K562 (cell line): ENCODE measurements around the gene HMCES.

Experiments used
- CHD4 ChIP-seq: fragments of 200-600 bp; sonication (generic); IDR thresholded peaks from 3 replicates; pipeline ENCODE4 v1.6.1; 2012; ENCODE audit warnings: low read depth, mild to moderate bottlenecking, mixed read lengths, low read length, inconsistent platforms; ENCODE audit not compliant: insufficient read depth, insufficient replicate concordance, poor library complexity, severe bottlenecking
- EP300 ChIP-seq: IDR thresholded peaks from 2 replicates; pipeline ENCODE4 v1.6.1; 2012; ENCODE audit warnings: low read length, improper control_type of control experiment
- EZH2 ChIP-seq: IDR thresholded peaks from 2 replicates; pipeline ENCODE4 v1.6.1; 2012; ENCODE audit warnings: low read depth, mild to moderate bottlenecking, inconsistent platforms, low read length, borderline replicate concordance
- KLF6 ChIP-seq: fragments of 250-450 bp; sonication (Bioruptor Pico); IDR thresholded peaks from 2 replicates; pipeline ENCODE4 v1.4.0; 2020; ENCODE audit warnings: mild to moderate bottlenecking, moderate library complexity, borderline replicate concordance
- NCOA1 ChIP-seq: fragments of 450-650 bp; IDR thresholded peaks from 2 replicates; pipeline ENCODE4 v1.6.1; 2016; ENCODE audit warnings: low read depth
- PHTF2 ChIP-seq: fragments of 250-450 bp; sonication (Bioruptor Pico); IDR thresholded peaks from 2 replicates; pipeline ENCODE4 v1.5.0; 2021; ENCODE audit warnings: mild to moderate bottlenecking
- POLR2B ChIP-seq: fragments of 450-650 bp; IDR thresholded peaks from 2 replicates; pipeline ENCODE4 v1.6.1; 2018; ENCODE audit warnings: low read depth; ENCODE audit not compliant: partially characterized antibody
- ZKSCAN3 ChIP-seq: fragments of 250-450 bp; sonication (Bioruptor Pico); IDR thresholded peaks from 2 replicates; pipeline ENCODE4 v1.4.0; 2020
- ZNF24 ChIP-seq: fragments of 450-650 bp; IDR thresholded peaks from 2 replicates; pipeline ENCODE4 v1.6.1; 2016
- ZNF253 ChIP-seq: fragments of 250-450 bp; sonication (Bioruptor Pico); conservative IDR thresholded peaks from 2 replicates; pipeline ENCODE4 v1.6.1; 2021; ENCODE audit warnings: mild to moderate bottlenecking
- TF ChIP-seq, protein P1 (sequence below), 2 experiments: fragments of 450-650 bp; formaldehyde crosslinking in 1 of 2; IDR thresholded peaks; 2 replicates each; pipeline versions ENCODE4 v1.4.0 to v1.6.1; 2014 to 2020; ENCODE audit warnings: mild to moderate bottlenecking in 2 of 2, borderline replicate concordance in 1 of 2, low read depth in 1 of 2
- TF ChIP-seq, protein P2 (sequence below), 3 experiments: IDR thresholded peaks in 2 of 3; conservative IDR thresholded peaks in 1 of 3; 2 replicates each; pipeline ENCODE4 v1.5.1; 2011 to 2012; ENCODE audit warnings: low read length in 3 of 3, mild to moderate bottlenecking in 3 of 3, control low read depth in 2 of 3, improper control_type of control experiment in 1 of 3, inconsistent platforms in 1 of 3, low read depth in 1 of 3, mixed read lengths in 1 of 3, moderate library complexity in 1 of 3; ENCODE audit not compliant: insufficient read depth in 2 of 3
- TF ChIP-seq, protein P3 (sequence below): fragments of 200-800 bp; sonication (Bioruptor generic); IDR thresholded peaks from 2 replicates; pipeline ENCODE4 v1.6.1; 2016; ENCODE audit warnings: missing genetic modification characterization, missing compliant biosample characterization
- TF ChIP-seq, protein P4 (sequence below): IDR thresholded peaks from 2 replicates; pipeline ENCODE4 v1.6.1; 2012; ENCODE audit warnings: low read depth, low read length, improper control_type of control experiment, borderline replicate concordance

DNA sequence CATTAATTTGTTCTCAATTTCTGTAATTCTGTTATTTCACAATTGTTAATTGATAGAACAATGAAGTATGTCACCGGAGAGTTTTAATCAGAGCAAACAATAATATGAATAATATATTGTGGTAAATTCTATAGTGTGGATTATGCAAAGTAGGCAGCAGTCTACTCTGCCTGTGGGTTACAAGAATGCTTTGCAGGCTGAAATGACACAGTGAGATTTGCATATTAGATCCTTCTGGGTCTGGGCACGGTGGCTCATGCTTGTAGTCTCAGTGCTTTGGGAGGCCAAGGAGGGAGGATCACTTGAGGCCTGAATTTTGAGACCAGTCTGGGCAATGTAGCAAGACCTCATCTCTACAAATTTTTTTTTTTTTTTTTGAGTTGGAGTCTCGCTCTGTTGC lies 16.8 kb upstream of the HMCES start:
- TF ChIP-seq, protein P1, sequence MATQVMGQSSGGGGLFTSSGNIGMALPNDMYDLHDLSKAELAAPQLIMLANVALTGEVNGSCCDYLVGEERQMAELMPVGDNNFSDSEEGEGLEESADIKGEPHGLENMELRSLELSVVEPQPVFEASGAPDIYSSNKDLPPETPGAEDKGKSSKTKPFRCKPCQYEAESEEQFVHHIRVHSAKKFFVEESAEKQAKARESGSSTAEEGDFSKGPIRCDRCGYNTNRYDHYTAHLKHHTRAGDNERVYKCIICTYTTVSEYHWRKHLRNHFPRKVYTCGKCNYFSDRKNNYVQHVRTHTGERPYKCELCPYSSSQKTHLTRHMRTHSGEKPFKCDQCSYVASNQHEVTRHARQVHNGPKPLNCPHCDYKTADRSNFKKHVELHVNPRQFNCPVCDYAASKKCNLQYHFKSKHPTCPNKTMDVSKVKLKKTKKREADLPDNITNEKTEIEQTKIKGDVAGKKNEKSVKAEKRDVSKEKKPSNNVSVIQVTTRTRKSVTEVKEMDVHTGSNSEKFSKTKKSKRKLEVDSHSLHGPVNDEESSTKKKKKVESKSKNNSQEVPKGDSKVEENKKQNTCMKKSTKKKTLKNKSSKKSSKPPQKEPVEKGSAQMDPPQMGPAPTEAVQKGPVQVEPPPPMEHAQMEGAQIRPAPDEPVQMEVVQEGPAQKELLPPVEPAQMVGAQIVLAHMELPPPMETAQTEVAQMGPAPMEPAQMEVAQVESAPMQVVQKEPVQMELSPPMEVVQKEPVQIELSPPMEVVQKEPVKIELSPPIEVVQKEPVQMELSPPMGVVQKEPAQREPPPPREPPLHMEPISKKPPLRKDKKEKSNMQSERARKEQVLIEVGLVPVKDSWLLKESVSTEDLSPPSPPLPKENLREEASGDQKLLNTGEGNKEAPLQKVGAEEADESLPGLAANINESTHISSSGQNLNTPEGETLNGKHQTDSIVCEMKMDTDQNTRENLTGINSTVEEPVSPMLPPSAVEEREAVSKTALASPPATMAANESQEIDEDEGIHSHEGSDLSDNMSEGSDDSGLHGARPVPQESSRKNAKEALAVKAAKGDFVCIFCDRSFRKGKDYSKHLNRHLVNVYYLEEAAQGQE (IDR thresholded peaks at IDR 0.05; ENCODE audit: borderline replicate concordance) = no peak
- TF ChIP-seq, protein P1 (CRISPR knock-in tag; IDR thresholded peaks at IDR 0.05; ENCODE audit: low read depth) = no peak
- TF ChIP-seq ZNF253 (CRISPR knock-in tag) (no peak), CHD4 (no peak), EP300 (no peak), ZNF24 (no peak), NCOA1 (no peak), PHTF2 (CRISPR knock-in tag) (no peak), EZH2 (no peak), ZKSCAN3 (CRISPR knock-in tag) (no peak), KLF6 (CRISPR knock-in tag) (no peak), POLR2B (no peak)
- TF ChIP-seq, protein P2, sequence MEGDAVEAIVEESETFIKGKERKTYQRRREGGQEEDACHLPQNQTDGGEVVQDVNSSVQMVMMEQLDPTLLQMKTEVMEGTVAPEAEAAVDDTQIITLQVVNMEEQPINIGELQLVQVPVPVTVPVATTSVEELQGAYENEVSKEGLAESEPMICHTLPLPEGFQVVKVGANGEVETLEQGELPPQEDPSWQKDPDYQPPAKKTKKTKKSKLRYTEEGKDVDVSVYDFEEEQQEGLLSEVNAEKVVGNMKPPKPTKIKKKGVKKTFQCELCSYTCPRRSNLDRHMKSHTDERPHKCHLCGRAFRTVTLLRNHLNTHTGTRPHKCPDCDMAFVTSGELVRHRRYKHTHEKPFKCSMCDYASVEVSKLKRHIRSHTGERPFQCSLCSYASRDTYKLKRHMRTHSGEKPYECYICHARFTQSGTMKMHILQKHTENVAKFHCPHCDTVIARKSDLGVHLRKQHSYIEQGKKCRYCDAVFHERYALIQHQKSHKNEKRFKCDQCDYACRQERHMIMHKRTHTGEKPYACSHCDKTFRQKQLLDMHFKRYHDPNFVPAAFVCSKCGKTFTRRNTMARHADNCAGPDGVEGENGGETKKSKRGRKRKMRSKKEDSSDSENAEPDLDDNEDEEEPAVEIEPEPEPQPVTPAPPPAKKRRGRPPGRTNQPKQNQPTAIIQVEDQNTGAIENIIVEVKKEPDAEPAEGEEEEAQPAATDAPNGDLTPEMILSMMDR (IDR thresholded peaks at IDR 0.05 in 2 of 3, conservative IDR thresholded peaks at IDR 0.05 in 1 of 3; ENCODE audit: insufficient read depth in 2 of 3, low read depth in 1 of 3, low read length in 3 of 3) = no peak
- TF ChIP-seq, protein P3, sequence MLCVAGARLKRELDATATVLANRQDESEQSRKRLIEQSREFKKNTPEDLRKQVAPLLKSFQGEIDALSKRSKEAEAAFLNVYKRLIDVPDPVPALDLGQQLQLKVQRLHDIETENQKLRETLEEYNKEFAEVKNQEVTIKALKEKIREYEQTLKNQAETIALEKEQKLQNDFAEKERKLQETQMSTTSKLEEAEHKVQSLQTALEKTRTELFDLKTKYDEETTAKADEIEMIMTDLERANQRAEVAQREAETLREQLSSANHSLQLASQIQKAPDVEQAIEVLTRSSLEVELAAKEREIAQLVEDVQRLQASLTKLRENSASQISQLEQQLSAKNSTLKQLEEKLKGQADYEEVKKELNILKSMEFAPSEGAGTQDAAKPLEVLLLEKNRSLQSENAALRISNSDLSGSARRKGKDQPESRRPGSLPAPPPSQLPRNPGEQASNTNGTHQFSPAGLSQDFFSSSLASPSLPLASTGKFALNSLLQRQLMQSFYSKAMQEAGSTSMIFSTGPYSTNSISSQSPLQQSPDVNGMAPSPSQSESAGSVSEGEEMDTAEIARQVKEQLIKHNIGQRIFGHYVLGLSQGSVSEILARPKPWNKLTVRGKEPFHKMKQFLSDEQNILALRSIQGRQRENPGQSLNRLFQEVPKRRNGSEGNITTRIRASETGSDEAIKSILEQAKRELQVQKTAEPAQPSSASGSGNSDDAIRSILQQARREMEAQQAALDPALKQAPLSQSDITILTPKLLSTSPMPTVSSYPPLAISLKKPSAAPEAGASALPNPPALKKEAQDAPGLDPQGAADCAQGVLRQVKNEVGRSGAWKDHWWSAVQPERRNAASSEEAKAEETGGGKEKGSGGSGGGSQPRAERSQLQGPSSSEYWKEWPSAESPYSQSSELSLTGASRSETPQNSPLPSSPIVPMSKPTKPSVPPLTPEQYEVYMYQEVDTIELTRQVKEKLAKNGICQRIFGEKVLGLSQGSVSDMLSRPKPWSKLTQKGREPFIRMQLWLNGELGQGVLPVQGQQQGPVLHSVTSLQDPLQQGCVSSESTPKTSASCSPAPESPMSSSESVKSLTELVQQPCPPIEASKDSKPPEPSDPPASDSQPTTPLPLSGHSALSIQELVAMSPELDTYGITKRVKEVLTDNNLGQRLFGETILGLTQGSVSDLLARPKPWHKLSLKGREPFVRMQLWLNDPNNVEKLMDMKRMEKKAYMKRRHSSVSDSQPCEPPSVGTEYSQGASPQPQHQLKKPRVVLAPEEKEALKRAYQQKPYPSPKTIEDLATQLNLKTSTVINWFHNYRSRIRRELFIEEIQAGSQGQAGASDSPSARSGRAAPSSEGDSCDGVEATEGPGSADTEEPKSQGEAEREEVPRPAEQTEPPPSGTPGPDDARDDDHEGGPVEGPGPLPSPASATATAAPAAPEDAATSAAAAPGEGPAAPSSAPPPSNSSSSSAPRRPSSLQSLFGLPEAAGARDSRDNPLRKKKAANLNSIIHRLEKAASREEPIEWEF (CRISPR knock-in tag) = no peak
- TF ChIP-seq, protein P4, sequence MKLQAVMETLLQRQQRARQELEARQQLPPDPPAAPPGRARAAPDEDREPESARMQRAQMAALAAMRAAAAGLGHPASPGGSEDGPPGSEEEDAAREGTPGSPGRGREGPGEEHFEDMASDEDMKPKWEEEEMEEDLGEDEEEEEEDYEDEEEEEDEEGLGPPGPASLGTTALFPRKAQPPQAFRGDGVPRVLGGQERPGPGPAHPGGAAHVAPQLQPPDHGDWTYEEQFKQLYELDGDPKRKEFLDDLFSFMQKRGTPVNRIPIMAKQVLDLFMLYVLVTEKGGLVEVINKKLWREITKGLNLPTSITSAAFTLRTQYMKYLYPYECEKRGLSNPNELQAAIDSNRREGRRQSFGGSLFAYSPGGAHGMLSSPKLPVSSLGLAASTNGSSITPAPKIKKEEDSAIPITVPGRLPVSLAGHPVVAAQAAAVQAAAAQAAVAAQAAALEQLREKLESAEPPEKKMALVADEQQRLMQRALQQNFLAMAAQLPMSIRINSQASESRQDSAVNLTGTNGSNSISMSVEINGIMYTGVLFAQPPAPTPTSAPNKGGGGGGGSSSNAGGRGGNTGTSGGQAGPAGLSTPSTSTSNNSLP = no peak
